Measurements from ENCODE around the gene SRL.

Gene SRL

GRCh38 chr16:4152267-4152666 is 89.6 kb downstream of the SRL start:
- Mint-ChIP-seq H3K4me1 (ENCODE audit: low read depth) (no peaks in the 10 kb centered on the region), H3K27ac (no peak overlapping the region), H3K9me3 (ENCODE audit: low read depth) (no peaks in the 10 kb centered on the region), H3K27me3 (no peaks in the 10 kb centered on the region), H3K36me3 (no peaks in the 10 kb centered on the region), H3K4me3 (no peak overlapping the region)

- Mint-ChIP-seq H3K4me1 (ENCODE audit: low read depth) (peaks cover 6% of the 10 kb centered on the region), H3K27me3 (no peaks in the 10 kb centered on the region), H3K36me3 (no peaks in the 10 kb centered on the region), H3K9me3 (ENCODE audit: low read depth) (no peaks in the 10 kb centered on the region), H3K4me3 (no peak overlapping the region), H3K27ac (no peak overlapping the region)
These were observed 94.6 kb downstream of the SRL start for GRCh38 chr16:4147236-4147635.

GRCh38 chr16:4142268-4142667 is 99.6 kb downstream of the SRL start:
- peaks cover 3% of the 10 kb centered on the region for H3K27me3 Mint-ChIP-seq
- no peaks in the 10 kb centered on the region for H3K9me3 Mint-ChIP-seq (ENCODE audit: low read depth)
- no peak overlapping the region for H3K27ac Mint-ChIP-seq
- H3K4me1 Mint-ChIP-seq (ENCODE audit: low read depth) = peaks cover 8% of the 10 kb centered on the region
- H3K36me3 Mint-ChIP-seq = no peaks in the 10 kb centered on the region
- no peak overlapping the region for H3K4me3 Mint-ChIP-seq

- Mint-ChIP-seq H3K27me3 (peaks cover 3% of the 10 kb centered on the region), H3K36me3 (no peaks in the 10 kb centered on the region), H3K27ac (no peak overlapping the region), H3K4me1 (ENCODE audit: low read depth) (peaks cover 8% of the 10 kb centered on the region), H3K4me3 (no peak overlapping the region), H3K9me3 (ENCODE audit: low read depth) (no peaks in the 10 kb centered on the region)
These were observed 100.3 kb downstream of the SRL start for GRCh38 chr16:4141604-4142003.

- Mint-ChIP-seq H3K27ac (no peak overlapping the region), H3K4me3 (no peak overlapping the region), H3K4me1 (ENCODE audit: low read depth) (peaks cover 8% of the 10 kb centered on the region), H3K36me3 (no peaks in the 10 kb centered on the region), H3K27me3 (peaks cover 3% of the 10 kb centered on the region), H3K9me3 (ENCODE audit: low read depth) (no peaks in the 10 kb centered on the region)
These were observed 101.2 kb downstream of the SRL start for GRCh38 chr16:4140652-4141051.

GRCh38 chr16:4139968-4140367 is 101.9 kb downstream of the SRL start:
- H3K27me3 Mint-ChIP-seq = peaks cover 3% of the 10 kb centered on the region
- H3K9me3 Mint-ChIP-seq (ENCODE audit: low read depth) = no peaks in the 10 kb centered on the region
- H3K36me3 Mint-ChIP-seq = no peaks in the 10 kb centered on the region
- H3K4me3 Mint-ChIP-seq = no peak overlapping the region
- H3K4me1 Mint-ChIP-seq (ENCODE audit: low read depth) = peaks cover 8% of the 10 kb centered on the region
- H3K27ac Mint-ChIP-seq = no peak overlapping the region
